Mammary epithelial cell (primary cell): ENCODE measurements around the gene HELT.
"Not testable (repeated sequence)": the region's sequence is repeated elsewhere in the genome, so short reads cannot be mapped to it uniquely, and the experiment has no call there.

Experiments
- CTCF ChIP-seq, 2 donors: IDR thresholded peaks in 1 of 2; conservative IDR thresholded peaks in 1 of 2; 2 replicates each; pipeline ENCODE4 v1.5.1; 2011 to 2012; ENCODE audit warnings: inconsistent platforms in 2 of 2, low read length in 2 of 2, mild to moderate bottlenecking in 2 of 2, control low read depth in 1 of 2, low read depth in 1 of 2; ENCODE audit not compliant: insufficient read depth in 1 of 2; ENCODE audit errors: extremely low read depth in 1 of 2
- EZH2 ChIP-seq: IDR thresholded peaks from 2 replicates; pipeline ENCODE4 v1.6.1; 2012; ENCODE audit warnings: low read length, inconsistent platforms, borderline replicate concordance

- TF ChIP-seq CTCF (conservative IDR thresholded peaks at IDR 0.05 in 1 of 2, IDR thresholded peaks at IDR 0.05 in 1 of 2; ENCODE audit: extremely low read depth in 1 of 2, insufficient read depth in 1 of 2, low read depth in 1 of 2, low read length in 2 of 2); EZH2: not testable (repeated sequence)
These were observed 33.0 kb downstream of the HELT start for GRCh38 chr4:185051283-185051682.
